Hematopoietic multipotent progenitor cell treated with erythropoietin and hydrocortisone succinate and interleukin-3 and kit ligand, for 15 days (in vitro differentiated cells): ENCODE results near the gene ZAP70.

Experiments used
- DNase-seq: peaks from one replicate; pipeline ENCODE4 v3.0.0-alpha.2; 2015; ENCODE audit warnings: low spot score

The ZAP70 gene

DNA sequence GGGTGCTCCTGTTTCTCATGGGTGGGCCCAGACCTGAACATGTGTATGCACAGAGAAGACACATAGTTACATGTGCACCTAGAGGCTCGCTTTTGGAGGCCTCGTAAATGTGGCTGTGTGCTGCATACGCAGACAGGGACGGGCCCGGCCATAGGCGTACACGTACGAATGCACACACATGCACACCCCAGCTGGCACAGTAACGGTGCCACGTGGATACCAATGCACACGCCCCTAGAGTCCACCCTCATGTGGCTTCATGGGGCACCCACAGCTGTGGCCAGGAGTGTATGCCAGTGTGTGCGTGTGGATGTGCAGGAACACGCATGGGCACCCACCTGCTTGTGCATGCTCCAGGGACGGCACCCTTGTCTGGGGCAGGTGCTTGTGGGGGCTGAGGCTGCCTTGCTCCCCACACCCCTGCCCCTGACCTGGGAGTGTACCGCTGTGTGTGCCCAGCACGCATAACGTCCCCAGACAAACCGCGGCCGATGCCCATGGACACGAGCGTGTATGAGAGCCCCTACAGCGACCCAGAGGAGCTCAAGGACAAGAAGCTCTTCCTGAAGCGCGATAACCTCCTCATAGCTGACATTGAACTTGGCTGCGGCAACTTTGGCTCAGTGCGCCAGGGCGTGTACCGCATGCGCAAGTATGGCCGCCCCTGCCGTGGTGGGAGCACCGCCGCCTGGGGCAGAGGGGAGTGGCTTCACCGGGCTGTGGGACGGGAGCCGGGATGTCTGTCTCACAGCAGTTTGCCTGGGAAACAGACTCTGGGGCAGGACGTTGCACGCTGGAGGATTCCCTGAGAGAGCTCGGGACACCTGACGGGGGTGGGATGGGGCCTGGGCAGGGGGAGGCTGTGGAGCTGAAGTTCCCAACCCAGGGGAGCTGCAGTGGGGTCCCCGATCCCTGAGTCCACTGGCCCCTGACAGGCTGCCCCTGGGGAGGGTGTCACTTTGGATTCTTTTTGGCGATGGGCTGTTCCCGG, 21.0 kb downstream of the ZAP70 start:
- DNase-seq, result no peak

DNA sequence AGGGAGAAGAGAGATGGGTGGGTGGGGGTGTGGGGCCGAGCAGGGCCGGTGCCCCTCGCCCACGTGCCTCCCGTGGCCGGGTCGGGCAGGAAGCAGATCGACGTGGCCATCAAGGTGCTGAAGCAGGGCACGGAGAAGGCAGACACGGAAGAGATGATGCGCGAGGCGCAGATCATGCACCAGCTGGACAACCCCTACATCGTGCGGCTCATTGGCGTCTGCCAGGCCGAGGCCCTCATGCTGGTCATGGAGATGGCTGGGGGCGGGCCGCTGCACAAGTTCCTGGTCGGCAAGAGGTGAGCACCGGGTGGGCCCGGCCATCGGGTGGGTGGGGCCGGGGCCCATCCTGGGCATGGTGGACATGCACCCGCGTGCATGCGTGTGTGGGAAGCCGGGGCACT, 21.8 kb downstream of the ZAP70 start:
- DNase-seq, result no peak

DNA sequence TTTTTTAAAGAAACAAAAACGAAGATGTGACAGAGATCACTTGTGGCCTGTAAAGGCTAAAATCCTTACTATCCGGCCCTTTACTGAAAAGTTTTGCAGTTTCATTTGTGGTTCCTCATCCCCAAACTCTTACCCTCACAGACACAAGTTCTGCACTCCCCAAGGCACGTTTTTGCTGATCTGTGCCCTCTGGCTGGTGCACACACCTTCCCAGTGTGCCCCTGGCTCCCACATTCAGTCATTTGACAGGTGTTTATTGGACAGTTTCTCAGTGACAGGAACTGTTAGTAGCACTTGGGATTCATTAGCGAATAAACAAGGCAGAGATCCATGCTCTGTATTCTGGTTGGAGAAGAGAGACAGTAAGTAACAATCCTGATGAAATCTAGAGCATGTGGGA, 22.8 kb downstream of the ZAP70 start:
- DNase-seq, result no peak

DNA sequence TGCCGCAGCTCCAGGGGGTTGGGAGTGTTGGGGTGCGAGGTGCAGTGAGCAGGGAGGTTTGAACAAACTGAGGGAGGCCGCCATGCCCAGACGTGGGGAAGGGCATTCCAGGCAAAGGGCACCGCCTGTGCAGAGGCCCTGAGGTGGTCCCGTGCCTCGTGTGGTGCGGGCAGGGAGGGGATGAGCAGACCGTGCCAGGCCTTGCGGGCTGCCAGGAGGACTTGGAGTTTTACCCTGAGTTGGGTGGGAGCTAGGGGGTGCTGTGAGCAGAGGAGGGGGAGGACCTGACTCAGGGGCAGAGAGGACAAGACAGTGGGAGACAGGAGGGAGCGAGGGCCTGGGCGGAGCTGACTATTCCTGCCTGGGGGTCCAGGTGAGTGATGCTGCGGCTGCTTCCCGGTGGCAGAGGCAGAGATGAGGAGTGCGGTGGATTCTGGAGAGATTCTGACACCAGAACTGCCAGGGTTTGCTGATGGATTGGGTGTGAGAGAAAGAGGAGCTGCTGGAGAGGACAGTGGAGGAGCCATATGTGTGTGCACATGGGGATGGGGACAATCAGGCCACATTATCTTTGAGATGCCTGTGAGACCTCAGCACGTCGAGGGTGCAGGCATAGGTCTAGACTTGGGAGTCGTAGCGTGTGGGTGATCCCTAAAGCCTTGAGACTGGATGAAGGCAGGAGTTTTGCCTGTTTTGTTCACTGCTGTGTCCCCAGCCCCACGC, 23.4 kb downstream of the ZAP70 start:
- no peak for DNase-seq

DNA sequence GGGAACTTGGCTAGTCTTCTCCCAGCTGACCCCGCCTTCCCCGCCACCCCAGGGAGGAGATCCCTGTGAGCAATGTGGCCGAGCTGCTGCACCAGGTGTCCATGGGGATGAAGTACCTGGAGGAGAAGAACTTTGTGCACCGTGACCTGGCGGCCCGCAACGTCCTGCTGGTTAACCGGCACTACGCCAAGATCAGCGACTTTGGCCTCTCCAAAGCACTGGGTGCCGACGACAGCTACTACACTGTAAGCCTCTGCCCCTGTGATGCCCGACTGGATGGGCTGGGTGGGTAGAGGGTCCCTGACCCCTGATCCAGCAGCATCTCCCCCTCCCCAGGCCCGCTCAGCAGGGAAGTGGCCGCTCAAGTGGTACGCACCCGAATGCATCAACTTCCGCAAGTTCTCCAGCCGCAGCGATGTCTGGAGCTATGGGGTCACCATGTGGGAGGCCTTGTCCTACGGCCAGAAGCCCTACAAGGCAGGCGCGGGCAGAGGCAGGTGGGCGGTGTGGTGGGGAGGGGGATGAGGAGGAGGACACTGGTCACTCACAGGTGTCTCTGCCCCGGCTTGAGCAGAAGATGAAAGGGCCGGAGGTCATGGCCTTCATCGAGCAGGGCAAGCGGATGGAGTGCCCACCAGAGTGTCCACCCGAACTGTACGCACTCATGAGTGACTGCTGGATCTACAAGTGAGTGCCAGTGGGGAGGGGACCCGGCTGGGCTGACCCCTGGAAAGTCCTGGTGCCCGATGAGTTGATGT, 24.2 kb downstream of the ZAP70 start:
- no peak for DNase-seq

DNA sequence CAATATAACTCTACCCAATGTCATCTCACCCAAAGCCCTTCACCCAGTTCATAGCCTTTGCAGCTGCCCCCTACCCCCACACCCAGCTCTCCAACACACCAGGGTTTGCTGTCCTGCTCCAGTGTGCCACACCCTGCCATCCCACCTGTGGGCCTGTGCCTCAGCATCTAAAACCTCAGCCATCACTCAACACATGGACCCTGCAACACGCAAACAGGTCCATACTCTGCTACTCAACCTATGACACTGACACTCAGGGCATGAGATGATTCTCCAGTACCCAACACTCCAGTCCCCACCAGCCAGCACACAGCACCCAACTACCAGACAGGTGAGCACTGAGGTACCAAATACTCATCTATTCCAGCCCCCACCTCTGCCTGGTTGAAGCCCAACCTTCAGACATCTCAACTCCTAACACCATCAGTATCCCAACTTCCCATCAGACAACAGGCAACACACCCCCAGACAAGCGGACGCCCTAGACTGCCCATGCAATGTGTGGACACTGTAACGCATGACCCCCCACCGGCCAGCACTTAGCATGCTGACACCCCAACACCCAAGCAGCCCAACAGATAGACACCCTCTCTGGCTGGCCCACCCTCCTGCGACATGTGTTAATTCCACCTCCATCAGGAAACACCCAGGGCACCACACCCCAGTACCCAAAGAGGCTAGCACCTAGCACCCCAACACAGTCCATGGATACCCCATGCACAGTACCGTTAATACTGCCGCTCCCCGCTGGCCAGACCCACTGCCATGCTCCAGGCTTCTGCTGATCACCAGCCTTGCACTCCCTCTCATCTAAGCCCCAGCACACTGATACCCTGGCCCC, 25.0 kb downstream of the ZAP70 start:
- DNase-seq, result no peak

DNA sequence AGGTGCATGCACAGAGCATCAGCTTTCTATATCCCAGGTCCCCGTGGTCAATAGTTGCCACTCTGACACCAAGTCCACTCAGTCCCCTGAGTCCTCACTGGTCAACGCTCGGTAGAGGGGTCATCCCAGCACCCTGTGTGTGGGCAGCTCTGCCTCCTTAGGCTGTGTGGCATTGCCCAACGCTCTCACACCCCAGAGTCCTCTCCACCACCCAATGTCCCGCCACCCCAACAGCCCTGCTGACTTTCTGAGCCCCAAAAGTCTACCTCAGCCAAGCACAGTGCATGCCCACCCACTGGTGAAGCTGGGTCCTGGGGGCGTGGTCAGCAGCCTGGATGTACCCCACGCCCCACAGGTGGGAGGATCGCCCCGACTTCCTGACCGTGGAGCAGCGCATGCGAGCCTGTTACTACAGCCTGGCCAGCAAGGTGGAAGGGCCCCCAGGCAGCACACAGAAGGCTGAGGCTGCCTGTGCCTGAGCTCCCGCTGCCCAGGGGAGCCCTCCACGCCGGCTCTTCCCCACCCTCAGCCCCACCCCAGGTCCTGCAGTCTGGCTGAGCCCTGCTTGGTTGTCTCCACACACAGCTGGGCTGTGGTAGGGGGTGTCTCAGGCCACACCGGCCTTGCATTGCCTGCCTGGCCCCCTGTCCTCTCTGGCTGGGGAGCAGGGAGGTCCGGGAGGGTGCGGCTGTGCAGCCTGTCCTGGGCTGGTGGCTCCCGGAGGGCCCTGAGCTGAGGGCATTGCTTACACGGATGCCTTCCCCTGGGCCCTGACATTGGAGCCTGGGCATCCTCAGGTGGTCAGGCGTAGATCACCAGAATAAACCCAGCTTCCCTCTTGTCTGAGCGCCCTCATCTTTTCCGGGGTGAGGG, 25.9 kb downstream of the ZAP70 start:
- no peak for DNase-seq

DNA sequence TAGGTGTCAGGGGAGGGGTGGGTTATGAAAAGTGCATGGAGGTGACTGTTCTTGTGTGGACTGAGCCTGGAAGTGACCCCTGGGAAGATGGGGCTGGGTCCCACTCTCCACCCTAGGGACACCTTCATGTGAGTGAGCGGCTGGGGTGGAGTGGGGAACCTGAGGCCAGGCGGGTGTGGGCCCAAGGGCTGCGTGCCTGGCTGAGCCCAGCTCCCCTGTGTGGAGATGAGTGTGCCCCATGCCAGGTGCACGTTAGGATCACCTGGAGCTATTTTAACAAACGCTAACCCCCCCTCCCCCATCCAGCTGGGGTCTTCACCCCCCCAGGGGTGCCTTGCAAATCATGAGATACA, 26.5 kb downstream of the ZAP70 start:
- DNase-seq, result no peak

DNA sequence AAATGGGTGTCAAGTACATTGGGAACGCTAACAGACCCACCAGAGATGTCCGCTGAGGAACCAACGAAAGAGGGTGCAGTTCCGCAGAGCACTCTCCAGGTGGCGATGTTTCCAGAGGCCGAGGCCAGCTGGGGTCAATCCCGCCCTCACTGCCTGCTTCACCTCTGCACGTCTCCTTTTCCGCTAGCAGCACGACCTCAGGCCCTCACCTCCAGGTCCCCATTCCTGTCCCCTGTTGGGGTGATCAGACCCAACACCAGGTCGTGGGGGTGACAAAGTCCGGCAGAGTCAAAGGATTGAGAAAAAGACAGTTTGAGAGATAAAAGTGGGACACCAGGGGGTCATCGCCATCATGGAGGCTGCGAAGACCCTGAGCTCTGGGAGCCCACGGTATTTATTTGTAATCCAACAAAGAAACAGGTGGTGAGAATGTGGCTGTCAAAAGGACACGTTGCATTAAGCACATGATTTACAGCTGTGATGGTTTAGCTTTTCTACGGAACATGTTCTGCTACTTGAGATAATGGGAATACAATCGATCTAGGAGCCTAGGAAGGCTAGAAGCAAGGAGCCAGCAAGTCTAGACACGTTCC, 27.3 kb downstream of the ZAP70 start:
- DNase-seq, result peak; percentile 58

DNA sequence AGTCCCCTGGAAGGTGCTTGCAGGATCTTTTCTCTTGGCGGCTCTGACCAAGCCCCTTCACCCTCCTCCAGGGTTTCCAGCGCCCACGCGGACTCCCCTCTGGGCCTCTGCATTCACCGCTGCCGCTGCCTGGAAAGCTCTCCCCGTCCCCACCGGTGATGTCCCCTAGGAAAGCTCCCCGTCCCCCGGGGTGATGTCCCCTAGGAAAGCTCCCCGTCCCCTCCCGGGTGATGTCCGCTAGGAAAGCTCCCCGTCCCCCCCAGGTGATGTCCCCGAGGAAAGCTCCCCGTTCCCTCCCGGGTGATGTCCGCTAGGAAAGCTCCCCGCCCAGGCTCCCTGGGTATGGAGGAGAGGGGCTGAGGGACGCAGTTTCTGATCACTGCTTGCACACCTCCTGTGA, 27.9 kb downstream of the ZAP70 start:
- DNase-seq, result no peak

DNA sequence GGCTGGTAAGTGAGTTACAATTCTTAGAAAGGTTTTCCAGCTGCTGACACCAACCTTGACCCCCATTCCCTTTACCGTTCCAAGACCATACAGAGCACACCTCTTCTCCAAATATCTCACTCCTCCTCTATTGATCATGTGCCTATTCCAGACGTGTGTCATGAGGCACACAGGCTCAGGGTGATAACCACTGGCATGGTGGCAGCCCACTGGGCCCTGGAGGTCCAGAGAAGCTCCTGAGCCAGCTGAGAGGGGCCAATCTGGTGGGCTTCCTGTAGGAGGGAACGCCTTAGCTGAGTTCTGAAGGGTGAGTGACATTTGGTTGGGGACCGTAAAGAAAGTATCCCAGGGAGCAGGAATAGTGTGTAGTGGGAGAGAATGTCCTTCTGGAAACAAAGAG, 28.3 kb downstream of the ZAP70 start:
- DNase-seq, result no peak

DNA sequence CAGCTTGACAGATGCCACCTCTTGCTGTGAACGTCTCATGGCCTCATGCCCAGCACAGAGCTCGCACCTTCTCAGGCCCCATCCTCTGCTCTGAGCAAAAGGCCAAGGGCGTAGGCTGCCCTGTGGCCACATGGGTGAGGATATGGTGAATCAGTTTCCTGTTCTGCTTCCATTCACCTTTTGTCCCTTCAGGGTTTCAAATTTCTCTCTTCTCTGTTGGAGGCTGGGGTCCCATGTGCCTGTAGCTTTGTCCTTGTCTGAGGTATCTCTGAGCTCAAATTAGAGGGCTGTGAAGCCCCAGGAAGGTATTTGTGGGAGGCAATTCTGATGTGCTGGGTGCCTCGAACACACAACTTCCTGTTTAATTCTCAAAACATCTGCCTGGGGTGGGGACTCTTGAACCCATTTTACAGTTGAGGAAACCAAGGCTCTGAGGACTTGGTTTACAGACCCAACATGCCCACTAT, 29.0 kb downstream of the ZAP70 start:
- no peak for DNase-seq

DNA sequence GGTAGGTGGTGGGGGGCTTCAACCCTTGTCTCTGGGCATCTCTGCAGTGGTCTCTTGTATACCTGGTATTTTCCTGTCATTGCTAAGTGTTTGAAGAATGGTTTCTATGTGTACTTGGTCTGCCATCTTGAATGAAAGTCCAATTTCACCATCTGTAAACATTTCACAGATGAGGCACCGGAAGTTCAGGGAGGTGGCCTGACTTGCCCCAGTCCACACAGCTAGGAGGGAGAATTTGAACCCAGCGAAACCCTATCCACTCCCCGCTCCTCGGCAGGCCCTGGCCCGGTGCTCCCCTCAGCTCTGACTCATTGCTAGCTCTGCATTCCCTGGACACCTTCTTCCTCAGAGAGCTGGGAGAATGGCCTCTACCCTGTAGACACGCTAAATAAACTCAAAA, 30.5 kb downstream of the ZAP70 start:
- no peak for DNase-seq

DNA sequence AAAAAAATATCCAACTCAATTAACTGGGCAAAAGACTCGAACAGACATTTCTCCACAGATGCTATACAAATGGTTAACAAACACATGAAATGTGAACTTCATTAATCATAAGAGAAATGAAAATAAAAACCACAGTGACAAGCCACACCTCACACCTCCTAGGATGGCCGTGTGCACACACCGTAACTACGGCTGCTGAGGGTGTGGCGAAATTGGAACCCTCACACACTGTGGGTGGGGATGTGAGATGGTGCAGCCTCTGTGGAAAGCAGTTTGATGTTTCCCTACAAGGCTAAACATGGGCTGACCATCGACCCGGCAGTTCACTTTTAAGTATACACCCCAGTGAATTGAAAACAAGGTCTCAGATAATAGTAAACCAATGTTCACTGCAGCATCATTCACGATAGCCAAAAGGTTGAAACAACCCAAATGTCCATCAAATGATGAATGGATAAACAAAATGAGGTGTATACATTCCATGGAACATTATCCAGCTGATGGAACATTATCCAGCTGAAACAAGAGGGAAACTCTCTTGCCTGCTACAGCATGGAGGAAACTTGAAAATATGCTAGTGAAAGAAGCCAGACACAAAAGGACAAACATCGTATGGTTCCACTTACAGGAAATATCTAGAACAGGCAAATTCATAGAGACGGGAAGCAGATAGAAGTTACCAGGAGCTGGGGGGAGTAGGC, 32.2 kb downstream of the ZAP70 start:
- no peak for DNase-seq

DNA sequence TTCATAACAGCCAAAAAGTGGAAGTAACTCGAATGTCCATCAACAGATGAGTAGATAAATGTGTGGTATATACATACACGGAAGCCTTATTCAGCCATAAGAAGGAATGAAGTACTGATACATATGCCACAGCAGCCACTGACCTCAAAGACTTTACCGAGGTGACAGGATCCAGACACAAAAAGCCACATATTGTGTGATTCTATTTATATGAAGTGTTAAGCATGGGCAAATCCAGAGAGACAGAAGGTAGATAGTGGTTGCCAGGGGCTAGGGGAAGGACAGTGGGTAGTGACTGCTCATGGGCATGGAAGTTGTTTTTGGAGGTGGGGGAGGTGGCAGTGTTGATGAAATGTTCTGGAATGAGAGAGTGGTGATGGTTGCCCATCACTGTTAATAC, 33.9 kb downstream of the ZAP70 start:
- DNase-seq, result no peak

DNA sequence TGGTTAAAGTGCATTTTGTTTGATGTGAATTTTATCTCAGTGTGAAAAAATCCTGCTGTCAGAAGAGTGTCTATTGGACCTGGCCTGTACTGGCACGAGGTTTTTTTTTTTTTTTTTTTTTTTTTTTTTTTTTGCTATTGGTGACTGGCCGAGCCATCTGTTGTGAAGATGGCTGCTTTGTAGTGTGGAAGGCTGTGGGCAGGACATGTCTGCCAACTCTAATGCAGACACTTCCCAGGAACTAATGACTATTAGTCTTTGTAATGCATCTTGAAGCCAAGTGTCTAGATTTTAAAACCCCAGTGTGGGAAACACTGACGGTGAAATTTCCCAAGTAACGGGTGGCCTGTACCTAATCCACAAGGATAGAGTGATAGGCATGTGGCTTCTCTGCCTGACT, 34.3 kb downstream of the ZAP70 start:
- no peak for DNase-seq

DNA sequence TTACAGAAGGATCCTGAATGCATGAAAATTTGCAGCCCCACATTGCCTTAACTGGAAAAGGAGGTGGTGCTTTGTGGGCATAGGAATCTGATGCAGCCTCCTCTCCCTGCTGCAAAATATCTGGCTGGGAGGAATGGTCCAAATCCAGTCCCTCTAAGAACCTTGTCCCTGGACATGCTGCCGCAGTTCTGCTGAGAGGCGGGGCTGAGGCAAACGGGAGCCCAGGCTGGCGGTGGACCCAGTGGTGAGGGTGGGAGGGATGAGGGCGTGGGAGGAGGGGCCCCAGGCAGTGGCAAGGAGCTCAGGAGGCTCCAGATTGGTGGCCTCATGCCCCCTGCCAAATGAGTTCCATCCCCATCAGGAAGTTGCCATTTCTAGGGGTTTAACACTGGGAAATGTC, 36.2 kb downstream of the ZAP70 start:
- no peak for DNase-seq

DNA sequence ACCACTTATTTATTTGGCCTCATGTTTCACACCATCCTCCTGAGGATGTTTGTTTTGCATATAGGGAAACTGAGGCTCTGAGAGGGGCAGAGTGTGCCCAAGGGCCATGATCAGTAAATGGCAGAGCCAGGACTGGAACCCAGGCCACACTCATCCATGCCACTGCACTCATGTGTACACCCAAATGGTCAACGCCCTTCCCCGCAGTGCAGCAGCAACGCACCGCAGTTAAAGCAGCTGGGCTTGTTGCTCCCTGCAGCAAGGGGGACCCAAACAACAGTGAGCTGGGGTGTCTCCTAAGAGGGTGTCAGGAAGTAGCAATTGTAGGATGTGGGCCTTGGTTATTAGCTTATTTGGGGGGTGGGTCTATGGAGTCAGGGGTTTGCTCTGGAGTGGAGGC, 36.6 kb downstream of the ZAP70 start:
- DNase-seq, result no peak

DNA sequence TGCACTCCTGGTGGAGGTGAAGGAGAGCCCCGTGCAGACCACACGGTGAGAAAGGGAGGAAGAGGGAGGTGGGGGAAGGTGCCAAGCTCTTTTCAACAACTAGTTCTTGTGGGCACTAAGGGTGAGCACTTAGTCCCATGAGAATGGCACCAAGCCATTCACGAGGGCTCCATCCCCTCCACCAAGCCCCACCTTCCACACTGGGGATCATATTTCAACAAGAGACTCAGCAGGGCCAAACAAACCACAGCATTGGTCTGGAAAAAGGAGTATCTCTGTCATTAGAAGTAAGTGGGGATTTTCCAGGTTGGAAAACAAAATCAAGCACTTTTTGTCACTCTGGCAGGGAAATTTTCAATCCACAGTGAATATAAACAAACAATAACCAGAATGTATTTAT, 38.4 kb downstream of the ZAP70 start:
- DNase-seq, result no peak
